GM12878 (cell line): Measurements from ENCODE around the gene DDR1. TPM values are rescaled to one million over a fixed set of nuclear protein-coding genes. Genes with fewer than 3 reads are reported as not detected.

Source experiments
- microRNA-seq: library from miRNA; unstranded; fragments of <30 nt; microRNA quantifications from one replicate; pipeline ENCODE4, GENCODE V29; 2018
- polyA plus RNA-seq, 11 experiments: library from polyadenylated mRNA; depleted of rRNA in 4 of 11; unstranded in 6 of 11; stranded (reverse) in 5 of 11; fragments of >200 nt; fragmentation: Nextera tagmentation in 4 of 11; fragmentation: Illumina TruSeq in 1 of 11; extraction: Ambion mirVana in 4 of 11; extraction: Trizol in 1 of 11; gene quantifications; 1 replicate in 1 of 11; 2 replicates in 10 of 11; pipeline versions ENCODE4 v1.2.1 to v1.2.3, GENCODE V29; 2011 to 2016; ENCODE audit warnings: inconsistent platforms in 2 of 11, missing spikeins in 2 of 11, low read depth in 1 of 11
- small RNA-seq: library from RNA; depleted of rRNA; stranded (forward); fragments of <200 nt; gene quantifications from one replicate; pipeline ENCODE3, GENCODE V24; 2014
- total RNA-seq, 4 experiments: library from RNA; depleted of rRNA in 3 of 4; stranded (reverse); fragments of >200 nt in 3 of 4; fragmentation: Illumina TruSeq in 1 of 4; extraction: Trizol in 1 of 4; gene quantifications; 2 replicates each; pipeline versions ENCODE4 v1.2.1 to v1.2.3, GENCODE V29; 2013 to 2021

The DDR1 gene
- total and polyA plus RNA-seq, 10 of the 15 experiments (the other 5 are each of a cell fraction or from before 2014, with no cell fraction given), result 1.1 to 39.0 (median 11.9) TPM

Small RNA genes lying within 50 kb of the gene (microRNA-seq; reads per million reads assigned to microRNA genes)
- 3.0 reads per million, percentile 15 among the genes with 10 or more reads in this experiment for gene MIR4640

Small RNA genes lying within 50 kb of the gene (small RNA-seq; reads per million reads assigned to genes)
- gene RF00019, result not detected

Other genes starting within 250 kb of the DDR1 start
Only the 7 nearest of the 17 such genes appear.
- 67.2 and 71.6 TPM in 2 replicates for gene IER3, start 140.0 kb upstream of the DDR1 start, total RNA-seq (2014; rRNA removed)
- gene IER3, start 140.0 kb upstream of the DDR1 start, total RNA-seq (2014; rRNA removed; fragmentation: Illumina TruSeq; extraction: Trizol), result 42.0 and 43.2 TPM in 2 replicates
- gene IER3, start 140.0 kb upstream of the DDR1 start, total RNA-seq (2021), result 65.8 and 80.7 TPM in 2 replicates
- 100 and 104 TPM in 2 replicates for gene IER3, start 140.0 kb upstream of the DDR1 start, polyA plus RNA-seq (2011; rRNA removed)
- gene IER3, start 140.0 kb upstream of the DDR1 start, polyA plus RNA-seq (2014; fragmentation: Illumina TruSeq; extraction: Trizol), result 8.3 and 22.5 TPM in 2 replicates
- gene IER3, start 140.0 kb upstream of the DDR1 start, polyA plus RNA-seq (2014; fragmentation: Nextera tagmentation; extraction: Ambion mirVana), result 1 to 10 TPM; 1.9 to 7.3 TPM
- 63.8 and 71.6 TPM in 2 replicates for gene IER3, start 140.0 kb upstream of the DDR1 start, polyA plus RNA-seq (2014; rRNA removed)
- 10 to 100 TPM; 16.1 to 19.5 TPM for gene IER3, start 140.0 kb upstream of the DDR1 start, polyA plus RNA-seq (2016; fragmentation: Nextera tagmentation; extraction: Ambion mirVana)
- 16.8 and 17.3 TPM in 2 replicates for gene GTF2H4, start 23.7 kb downstream of the DDR1 start, total RNA-seq (2014; rRNA removed)
- 20.4 and 24.2 TPM in 2 replicates for gene GTF2H4, start 23.7 kb downstream of the DDR1 start, total RNA-seq (2014; rRNA removed; fragmentation: Illumina TruSeq; extraction: Trizol)
- gene GTF2H4, start 23.7 kb downstream of the DDR1 start, total RNA-seq (2021), result 43.4 and 43.8 TPM in 2 replicates
- gene GTF2H4, start 23.7 kb downstream of the DDR1 start, polyA plus RNA-seq (2011; rRNA removed), result 20.8 and 43.4 TPM in 2 replicates
- gene GTF2H4, start 23.7 kb downstream of the DDR1 start, polyA plus RNA-seq (2014; fragmentation: Illumina TruSeq; extraction: Trizol), result 39.5 and 40.3 TPM in 2 replicates
- 1 to 10 TPM; 1.1 to 2.2 TPM for gene GTF2H4, start 23.7 kb downstream of the DDR1 start, polyA plus RNA-seq (2014; fragmentation: Nextera tagmentation; extraction: Ambion mirVana)
- 41.0 and 55.8 TPM in 2 replicates for gene GTF2H4, start 23.7 kb downstream of the DDR1 start, polyA plus RNA-seq (2014; rRNA removed)
- 10 to 100 TPM in 1 of 2 experiments, 1 to 10 TPM in 1; 9.2 to 12.4 TPM for gene GTF2H4, start 23.7 kb downstream of the DDR1 start, polyA plus RNA-seq (2016; fragmentation: Nextera tagmentation; extraction: Ambion mirVana)
- gene VARS2, start 29.7 kb downstream of the DDR1 start, total RNA-seq (2014; rRNA removed), result 61.6 and 70.7 TPM in 2 replicates
- 28.2 and 30.3 TPM in 2 replicates for gene VARS2, start 29.7 kb downstream of the DDR1 start, total RNA-seq (2014; rRNA removed; fragmentation: Illumina TruSeq; extraction: Trizol)
- 64.3 and 71.2 TPM in 2 replicates for gene VARS2, start 29.7 kb downstream of the DDR1 start, total RNA-seq (2021)
- gene VARS2, start 29.7 kb downstream of the DDR1 start, polyA plus RNA-seq (2011; rRNA removed), result 34.6 and 59.9 TPM in 2 replicates
- 21.8 and 38.1 TPM in 2 replicates for gene VARS2, start 29.7 kb downstream of the DDR1 start, polyA plus RNA-seq (2014; fragmentation: Illumina TruSeq; extraction: Trizol)
- gene VARS2, start 29.7 kb downstream of the DDR1 start, polyA plus RNA-seq (2014; fragmentation: Nextera tagmentation; extraction: Ambion mirVana), result 1 to 10 TPM; 3.8 to 4.3 TPM
- 56.0 and 56.4 TPM in 2 replicates for gene VARS2, start 29.7 kb downstream of the DDR1 start, polyA plus RNA-seq (2014; rRNA removed)
- 10 to 100 TPM; 47.2 to 51.0 TPM for gene VARS2, start 29.7 kb downstream of the DDR1 start, polyA plus RNA-seq (2016; fragmentation: Nextera tagmentation; extraction: Ambion mirVana)
- 0.38 TPM in 1 of 2 replicates, not detected in the other for gene SFTA2, start 47.7 kb downstream of the DDR1 start, total RNA-seq (2014; rRNA removed)
- 0.36 TPM in 1 of 2 replicates, not detected in the other for gene SFTA2, start 47.7 kb downstream of the DDR1 start, total RNA-seq (2014; rRNA removed; fragmentation: Illumina TruSeq; extraction: Trizol)
- gene SFTA2, start 47.7 kb downstream of the DDR1 start, total RNA-seq (2021), result 0.92 and 0.93 TPM in 2 replicates
- gene SFTA2, start 47.7 kb downstream of the DDR1 start, polyA plus RNA-seq (2011; rRNA removed), result not detected in 2 replicates
- gene SFTA2, start 47.7 kb downstream of the DDR1 start, polyA plus RNA-seq (2014; fragmentation: Illumina TruSeq; extraction: Trizol), result 0.26 TPM in 1 of 2 replicates, not detected in the other
- under 1 TPM; 0.31 to 0.53 TPM for gene SFTA2, start 47.7 kb downstream of the DDR1 start, polyA plus RNA-seq (2014; fragmentation: Nextera tagmentation; extraction: Ambion mirVana)
- gene SFTA2, start 47.7 kb downstream of the DDR1 start, polyA plus RNA-seq (2014; rRNA removed), result 0.27 TPM in 1 of 2 replicates, not detected in the other
- under 1 TPM in 1 of 2 experiments, not detected in 1; 0.15 TPM for gene SFTA2, start 47.7 kb downstream of the DDR1 start, polyA plus RNA-seq (2016; fragmentation: Nextera tagmentation; extraction: Ambion mirVana)
- gene MUCL3, start 56.5 kb downstream of the DDR1 start, total RNA-seq (2014; rRNA removed), result 0.68 and 0.76 TPM in 2 replicates
- gene MUCL3, start 56.5 kb downstream of the DDR1 start, total RNA-seq (2014; rRNA removed; fragmentation: Illumina TruSeq; extraction: Trizol), result 0.54 and 0.64 TPM in 2 replicates
- 0.28 and 0.48 TPM in 2 replicates for gene MUCL3, start 56.5 kb downstream of the DDR1 start, total RNA-seq (2021)
- gene MUCL3, start 56.5 kb downstream of the DDR1 start, polyA plus RNA-seq (2011; rRNA removed), result 0.03 TPM in 2 replicates
- 0.73 and 1.4 TPM in 2 replicates for gene MUCL3, start 56.5 kb downstream of the DDR1 start, polyA plus RNA-seq (2014; fragmentation: Illumina TruSeq; extraction: Trizol)
- 1 to 10 TPM; 1.2 to 1.4 TPM for gene MUCL3, start 56.5 kb downstream of the DDR1 start, polyA plus RNA-seq (2014; fragmentation: Nextera tagmentation; extraction: Ambion mirVana)
- gene MUCL3, start 56.5 kb downstream of the DDR1 start, polyA plus RNA-seq (2014; rRNA removed), result 0.79 and 0.83 TPM in 2 replicates
- under 1 TPM; 0.04 to 0.08 TPM for gene MUCL3, start 56.5 kb downstream of the DDR1 start, polyA plus RNA-seq (2016; fragmentation: Nextera tagmentation; extraction: Ambion mirVana)
- gene MUC21, start 99.2 kb downstream of the DDR1 start, total RNA-seq (2014; rRNA removed), result not detected in 2 replicates
- not detected in 2 replicates for gene MUC21, start 99.2 kb downstream of the DDR1 start, total RNA-seq (2014; rRNA removed; fragmentation: Illumina TruSeq; extraction: Trizol)
- gene MUC21, start 99.2 kb downstream of the DDR1 start, total RNA-seq (2021), result not detected in 2 replicates
- gene MUC21, start 99.2 kb downstream of the DDR1 start, polyA plus RNA-seq (2011; rRNA removed), result not detected in 2 replicates
- not detected in 2 replicates for gene MUC21, start 99.2 kb downstream of the DDR1 start, polyA plus RNA-seq (2014; fragmentation: Illumina TruSeq; extraction: Trizol)
- gene MUC21, start 99.2 kb downstream of the DDR1 start, polyA plus RNA-seq (2014; fragmentation: Nextera tagmentation; extraction: Ambion mirVana), result under 1 TPM in 1 of 2 experiments, not detected in 1; 0.02 TPM
- gene MUC21, start 99.2 kb downstream of the DDR1 start, polyA plus RNA-seq (2014; rRNA removed), result not detected in 2 replicates
- gene MUC21, start 99.2 kb downstream of the DDR1 start, polyA plus RNA-seq (2016; fragmentation: Nextera tagmentation; extraction: Ambion mirVana), result not detected
- under 0.01 TPM in 2 replicates for gene MUC22, start 126.0 kb downstream of the DDR1 start, total RNA-seq (2014; rRNA removed)
- 0.09 TPM in 1 of 2 replicates, not detected in the other for gene MUC22, start 126.0 kb downstream of the DDR1 start, total RNA-seq (2014; rRNA removed; fragmentation: Illumina TruSeq; extraction: Trizol)
- gene MUC22, start 126.0 kb downstream of the DDR1 start, total RNA-seq (2021), result 0.03 TPM in 1 of 2 replicates, not detected in the other
- gene MUC22, start 126.0 kb downstream of the DDR1 start, polyA plus RNA-seq (2011; rRNA removed), result not detected in 2 replicates
- gene MUC22, start 126.0 kb downstream of the DDR1 start, polyA plus RNA-seq (2014; fragmentation: Illumina TruSeq; extraction: Trizol), result 0.06 TPM in 2 replicates
- gene MUC22, start 126.0 kb downstream of the DDR1 start, polyA plus RNA-seq (2014; fragmentation: Nextera tagmentation; extraction: Ambion mirVana), result under 1 TPM in 1 of 2 experiments, not detected in 1; 0.06 TPM
- gene MUC22, start 126.0 kb downstream of the DDR1 start, polyA plus RNA-seq (2014; rRNA removed), result 0.01 and 0.03 TPM in 2 replicates
- gene MUC22, start 126.0 kb downstream of the DDR1 start, polyA plus RNA-seq (2016; fragmentation: Nextera tagmentation; extraction: Ambion mirVana), result not detected